Stimulated activated CD4-positive, alpha-beta T cell treated with anti-CD3 and anti-CD28 coated beads, Interleukin-4, amount 100 ng/mL, for 24 hours (primary cell): ENCODE measurements around the gene ANKRD6.

Experiments
- DNase-seq: peaks from one replicate; pipeline ENCODE4 v3.0.0-alpha.2; 2020

The ANKRD6 gene

GRCh38 chr6:89566930-89567629 is 134.1 kb downstream of the ANKRD6 start:
- DNase-seq, result no peak

- DNase-seq, result no peak
These were observed 134.9 kb downstream of the ANKRD6 start for GRCh38 chr6:89567630-89568390.

- no peak for DNase-seq
These were observed 142.1 kb downstream of the ANKRD6 start for GRCh38 chr6:89574910-89575561.

- DNase-seq, result no peak
These were observed 142.6 kb downstream of the ANKRD6 start for GRCh38 chr6:89575562-89575960.

GRCh38 chr6:89580997-89581666 is 148.2 kb downstream of the ANKRD6 start:
- DNase-seq, result no peak

- DNase-seq, result no peak
These were observed 148.7 kb downstream of the ANKRD6 start for GRCh38 chr6:89581689-89582088.

- no peak for DNase-seq
These were observed 149.8 kb downstream of the ANKRD6 start for GRCh38 chr6:89582669-89583325.

GRCh38 chr6:89583559-89583958 is 150.6 kb downstream of the ANKRD6 start:
- no peak for DNase-seq

GRCh38 chr6:89584539-89584938 is 151.6 kb downstream of the ANKRD6 start:
- no peak for DNase-seq

- no peak for DNase-seq
These were observed 152.2 kb downstream of the ANKRD6 start for GRCh38 chr6:89585154-89585553.

- DNase-seq, result no peak
These were observed 156.5 kb downstream of the ANKRD6 start for GRCh38 chr6:89589297-89590025.

- DNase-seq, result no peak
These were observed 157.2 kb downstream of the ANKRD6 start for GRCh38 chr6:89590133-89590532.

- DNase-seq, result no peak
These were observed 158.8 kb downstream of the ANKRD6 start for GRCh38 chr6:89591745-89592144.

- no peak for DNase-seq
These were observed 163.1 kb downstream of the ANKRD6 start for GRCh38 chr6:89596056-89596455.

GRCh38 chr6:89596484-89596883 is 163.5 kb downstream of the ANKRD6 start:
- DNase-seq, result no peak

- DNase-seq, result no peak
These were observed 164.4 kb downstream of the ANKRD6 start for GRCh38 chr6:89597372-89597771.

- no peak for DNase-seq
These were observed 165.0 kb downstream of the ANKRD6 start for GRCh38 chr6:89597988-89598387.

- no peak for DNase-seq
These were observed 166.8 kb downstream of the ANKRD6 start for GRCh38 chr6:89599727-89600126.

GRCh38 chr6:89602166-89602565 is 169.2 kb downstream of the ANKRD6 start:
- no peak for DNase-seq

GRCh38 chr6:89604653-89605052 is 171.7 kb downstream of the ANKRD6 start:
- no peak for DNase-seq

GRCh38 chr6:89605861-89606260 is 172.9 kb downstream of the ANKRD6 start:
- no peak for DNase-seq

GRCh38 chr6:89610149-89610642 is 177.2 kb downstream of the ANKRD6 start:
- DNase-seq, result peak; percentile 81
